Chondrocyte (in vitro differentiated cells): ENCODE results near the gene PPP6R3. TPM values are rescaled to one million over a fixed set of nuclear protein-coding genes. Genes with fewer than 3 reads are reported as not detected.

Experiments
- DNase-seq: peaks from one replicate; pipeline ENCODE4 v3.0.0; 2021; ENCODE audit warnings: mixed read lengths, low spot score
- H3K27ac Mint-ChIP-seq: one replicate; pipeline ENCODE4 v1.8.0; 2021; ENCODE audit warnings: mild to moderate bottlenecking, moderate library complexity, mixed read lengths; ENCODE audit not compliant: unreplicated experiment
- H3K27me3 Mint-ChIP-seq: 2 replicates; pipeline ENCODE4 v1.8.0; 2021; ENCODE audit warnings: low read depth, mixed read lengths
- H3K36me3 Mint-ChIP-seq: 2 replicates; pipeline ENCODE4 v1.8.0; 2021; ENCODE audit warnings: low read depth, mixed read lengths
- H3K4me1 Mint-ChIP-seq: 2 replicates; pipeline ENCODE4 v1.8.0; 2021; ENCODE audit warnings: low read depth, mild to moderate bottlenecking, mixed read lengths
- H3K4me3 Mint-ChIP-seq: one replicate; pipeline ENCODE4 v1.8.0; 2021; ENCODE audit warnings: mild to moderate bottlenecking, moderate library complexity, mixed read lengths; ENCODE audit not compliant: unreplicated experiment
- H3K9me3 Mint-ChIP-seq: 2 replicates; pipeline ENCODE4 v1.8.0; 2021; ENCODE audit warnings: low read depth, mixed read lengths
- total RNA-seq: library from RNA; stranded (reverse); gene quantifications from 3 replicates; pipeline ENCODE4 v1.2.1, GENCODE V29; 2021
- TF ChIP-seq, protein P1 (sequence below): fragments of 200-600 bp; sonication (generic); IDR thresholded peaks from 2 replicates; pipeline ENCODE4 v1.5.0; 2021; ENCODE audit warnings: antibody characterized with exemption, mild to moderate bottlenecking, moderate library complexity

PPP6R3 gene
- total RNA-seq, 1 donor from 2014 or later: 73.4 TPM

DNA sequence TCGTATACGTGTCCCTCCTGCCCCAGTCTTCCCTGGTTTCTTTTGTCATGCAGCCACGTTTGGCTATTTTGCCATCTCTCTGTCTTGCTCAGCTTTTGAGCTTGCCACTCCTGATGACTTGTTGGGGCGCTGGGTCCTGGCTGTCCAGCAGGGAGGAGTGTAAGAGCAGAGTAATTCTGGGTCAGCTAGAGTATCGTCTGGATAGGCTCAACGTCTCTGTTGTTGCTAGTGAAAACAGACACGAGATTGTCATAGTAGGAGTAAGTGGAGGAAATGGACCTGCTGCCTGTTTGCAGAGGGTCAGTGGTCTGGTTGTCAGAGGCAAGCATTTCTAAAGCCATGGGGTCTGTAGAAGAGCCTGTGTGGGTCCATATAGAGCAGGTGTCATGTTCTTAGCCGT lies 83.0 kb downstream of the PPP6R3 start:
- no peaks in the 10 kb centered on the region for H3K9me3 Mint-ChIP-seq
- peaks cover 37% of the 10 kb centered on the region for H3K4me1 Mint-ChIP-seq
- H3K36me3 Mint-ChIP-seq: peaks cover 13% of the 10 kb centered on the region
- peak overlapping the region; percentile 43 for H3K27ac Mint-ChIP-seq
- TF ChIP-seq, protein P1, sequence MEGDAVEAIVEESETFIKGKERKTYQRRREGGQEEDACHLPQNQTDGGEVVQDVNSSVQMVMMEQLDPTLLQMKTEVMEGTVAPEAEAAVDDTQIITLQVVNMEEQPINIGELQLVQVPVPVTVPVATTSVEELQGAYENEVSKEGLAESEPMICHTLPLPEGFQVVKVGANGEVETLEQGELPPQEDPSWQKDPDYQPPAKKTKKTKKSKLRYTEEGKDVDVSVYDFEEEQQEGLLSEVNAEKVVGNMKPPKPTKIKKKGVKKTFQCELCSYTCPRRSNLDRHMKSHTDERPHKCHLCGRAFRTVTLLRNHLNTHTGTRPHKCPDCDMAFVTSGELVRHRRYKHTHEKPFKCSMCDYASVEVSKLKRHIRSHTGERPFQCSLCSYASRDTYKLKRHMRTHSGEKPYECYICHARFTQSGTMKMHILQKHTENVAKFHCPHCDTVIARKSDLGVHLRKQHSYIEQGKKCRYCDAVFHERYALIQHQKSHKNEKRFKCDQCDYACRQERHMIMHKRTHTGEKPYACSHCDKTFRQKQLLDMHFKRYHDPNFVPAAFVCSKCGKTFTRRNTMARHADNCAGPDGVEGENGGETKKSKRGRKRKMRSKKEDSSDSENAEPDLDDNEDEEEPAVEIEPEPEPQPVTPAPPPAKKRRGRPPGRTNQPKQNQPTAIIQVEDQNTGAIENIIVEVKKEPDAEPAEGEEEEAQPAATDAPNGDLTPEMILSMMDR: no peak
- no peaks in the 10 kb centered on the region for H3K27me3 Mint-ChIP-seq
- no peak overlapping the region for H3K4me3 Mint-ChIP-seq
- no peak for DNase-seq

DNA sequence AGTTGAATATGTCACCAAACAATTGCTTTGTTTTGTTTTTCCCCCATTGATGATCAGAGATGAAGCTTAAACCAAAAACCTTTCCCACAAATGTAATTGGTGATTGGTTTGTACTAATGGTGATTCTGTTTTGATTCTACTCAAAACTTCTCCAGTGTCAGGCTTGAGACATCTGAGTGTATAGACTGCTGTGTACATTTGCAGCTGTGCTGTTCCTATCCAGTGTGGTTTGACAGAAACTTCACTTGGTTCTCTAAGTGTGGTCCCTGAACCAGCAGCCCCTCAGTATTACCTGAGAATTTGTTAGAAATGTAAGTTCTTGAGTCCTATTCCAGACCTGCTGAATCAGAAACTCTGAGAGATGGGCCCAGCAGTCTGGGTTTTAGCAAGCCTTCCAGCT lies 84.8 kb downstream of the PPP6R3 start:
- peaks cover 11% of the 10 kb centered on the region for H3K36me3 Mint-ChIP-seq
- TF ChIP-seq, protein P1: no peak
- H3K27ac Mint-ChIP-seq: no peak overlapping the region
- H3K9me3 Mint-ChIP-seq: no peaks in the 10 kb centered on the region
- H3K4me3 Mint-ChIP-seq: no peak overlapping the region
- DNase-seq: no peak
- H3K4me1 Mint-ChIP-seq: peaks cover 50% of the 10 kb centered on the region
- H3K27me3 Mint-ChIP-seq: no peaks in the 10 kb centered on the region

DNA sequence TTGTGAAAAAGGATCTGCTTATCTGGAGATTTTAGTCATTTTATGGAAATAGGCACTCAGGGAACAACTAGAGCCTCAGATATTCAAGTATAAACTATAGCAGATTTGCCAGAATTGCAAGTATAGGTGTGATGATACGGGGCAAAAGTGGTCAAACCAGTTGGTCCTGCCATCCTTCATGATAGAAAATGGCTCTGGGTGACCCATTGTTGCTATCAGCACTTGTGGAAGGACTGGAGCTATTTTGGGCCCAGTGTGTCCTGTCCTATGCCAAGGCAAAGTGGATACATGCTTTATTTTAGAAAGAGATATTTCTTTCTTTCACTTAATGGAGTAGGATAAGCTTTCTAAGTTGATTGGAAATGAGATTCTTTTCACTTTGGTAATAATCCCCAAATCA lies 85.2 kb downstream of the PPP6R3 start:
- peaks cover 11% of the 10 kb centered on the region for H3K36me3 Mint-ChIP-seq
- H3K4me3 Mint-ChIP-seq: no peak overlapping the region
- H3K27ac Mint-ChIP-seq: no peak overlapping the region
- H3K4me1 Mint-ChIP-seq: peaks cover 55% of the 10 kb centered on the region
- TF ChIP-seq, protein P1: no peak
- no peak for DNase-seq
- H3K9me3 Mint-ChIP-seq: no peaks in the 10 kb centered on the region
- H3K27me3 Mint-ChIP-seq: no peaks in the 10 kb centered on the region

DNA sequence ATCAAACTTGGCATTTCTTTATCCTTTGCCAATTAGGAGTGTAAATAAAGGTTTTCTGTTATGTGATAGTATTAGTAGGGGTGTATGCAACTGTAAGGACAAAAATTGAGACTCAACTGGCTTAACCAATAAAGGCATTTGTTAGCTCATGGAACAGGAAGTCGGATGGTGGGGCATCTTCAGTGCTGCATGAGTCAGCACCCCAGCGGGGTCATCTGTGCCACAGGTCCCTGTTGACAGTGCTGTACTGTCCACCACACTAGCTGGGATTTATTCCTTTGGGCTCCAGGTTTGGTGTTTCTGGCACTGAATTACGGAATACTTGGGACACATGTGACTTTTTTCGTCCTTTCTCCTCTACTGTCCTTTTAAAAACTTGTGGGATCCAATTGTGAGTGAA lies 86.0 kb downstream of the PPP6R3 start:
- TF ChIP-seq, protein P1: no peak
- no peak for DNase-seq
- Mint-ChIP-seq H3K36me3 (peaks cover 14% of the 10 kb centered on the region), H3K4me3 (no peak overlapping the region), H3K27me3 (no peaks in the 10 kb centered on the region), H3K4me1 (peaks cover 54% of the 10 kb centered on the region), H3K9me3 (no peaks in the 10 kb centered on the region), H3K27ac (no peak overlapping the region)

DNA sequence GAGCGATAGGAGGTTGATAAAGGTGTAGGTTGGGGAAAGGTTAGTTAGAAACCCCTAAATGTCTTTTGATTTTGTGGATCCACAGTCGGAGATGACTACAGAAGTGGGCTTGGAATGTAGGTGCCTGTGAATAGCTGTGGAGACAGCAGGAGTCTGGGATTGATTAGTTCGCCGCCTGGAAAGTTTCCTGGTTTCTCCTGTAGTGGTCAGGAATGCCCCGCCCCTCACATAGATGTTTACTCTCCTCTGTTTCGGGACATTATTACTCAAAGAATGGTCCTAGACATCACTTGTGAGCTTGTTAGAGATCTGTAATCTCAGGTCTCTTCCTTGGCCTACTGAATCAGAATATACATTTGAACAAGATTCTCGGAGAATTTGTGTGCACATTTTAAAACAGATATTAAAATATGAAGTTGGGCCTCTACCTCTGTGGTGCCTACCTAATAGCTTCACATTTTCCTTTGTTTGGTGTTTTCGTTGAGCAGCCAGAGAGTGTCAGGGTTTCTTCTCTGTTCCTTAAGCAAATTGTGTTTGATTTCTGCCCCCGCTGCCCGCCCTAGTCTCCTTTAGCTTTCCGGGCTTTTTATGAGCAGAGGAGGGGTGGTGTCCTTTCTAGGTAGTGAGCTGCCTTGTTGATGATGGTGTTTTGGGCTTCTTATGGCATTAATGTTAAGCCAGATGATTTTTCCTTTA lies 89.4 kb downstream of the PPP6R3 start:
- Mint-ChIP-seq H3K4me1 (peaks cover 32% of the 10 kb centered on the region), H3K27me3 (no peaks in the 10 kb centered on the region), H3K9me3 (no peaks in the 10 kb centered on the region), H3K36me3 (peaks cover 14% of the 10 kb centered on the region), H3K27ac (peak overlapping the region; percentile 81), H3K4me3 (no peak overlapping the region)
- TF ChIP-seq, protein P1: no peak
- DNase-seq: no peak
